Smooth muscle cell (in vitro differentiated cells): ENCODE measurements around the gene EDEM3. TPM values are rescaled to one million over a fixed set of nuclear protein-coding genes. Genes with fewer than 3 reads are reported as not detected.

ENCODE experiments used
- DNase-seq: peaks from one replicate; lab custom pipeline; 2025; ENCODE audit not compliant: unreplicated experiment; lab: John Stamatoyannopoulos, UW
- H2AFZ ChIP-seq: fragments of 200-600 bp; sonication (generic); 2 replicates; pipeline ENCODE4 v1.6.0; 2016; ENCODE audit warnings: antibody characterized with exemption, low read depth, mild to moderate bottlenecking
- H3F3A ChIP-seq: fragments of 200-600 bp; sonication (generic); 2 replicates; pipeline ENCODE4 v1.6.0; 2017; ENCODE audit warnings: antibody characterized with exemption, low read depth
- H3K27ac ChIP-seq: fragments of 200-600 bp; sonication (generic); 2 replicates; pipeline ENCODE4 v1.5.1; 2016; ENCODE audit warnings: low read depth, mild to moderate bottlenecking
- H3K27me3 ChIP-seq: fragments of 200-600 bp; sonication (generic); 2 replicates; pipeline ENCODE4 v1.6.1; 2016; ENCODE audit warnings: low read depth, mild to moderate bottlenecking
- H3K36me3 ChIP-seq: fragments of 200-600 bp; sonication (generic); 2 replicates; pipeline ENCODE4 v1.5.1; 2016; ENCODE audit warnings: low read depth
- H3K4me1 ChIP-seq: fragments of 200-600 bp; sonication (generic); 2 replicates; pipeline ENCODE4 v1.5.1; 2016; ENCODE audit warnings: low read depth
- H3K4me2 ChIP-seq: fragments of 200-600 bp; sonication (generic); 2 replicates; pipeline ENCODE4 v1.6.0; 2016; ENCODE audit warnings: mild to moderate bottlenecking
- H3K4me3 ChIP-seq: fragments of 200-600 bp; sonication (generic); 2 replicates; pipeline ENCODE4 v1.5.1; 2016; ENCODE audit warnings: mild to moderate bottlenecking
- H3K79me2 ChIP-seq: fragments of 200-600 bp; sonication (generic); 2 replicates; pipeline ENCODE4 v1.6.0; 2016; ENCODE audit warnings: low read depth, mild to moderate bottlenecking
- H3K9ac ChIP-seq: fragments of 200-600 bp; sonication (generic); 2 replicates; pipeline ENCODE4 v1.6.0; 2016; ENCODE audit warnings: low read depth
- H3K9me3 ChIP-seq: fragments of 200-600 bp; sonication (generic); replicated peaks from 2 replicates; pipeline ENCODE4 v1.5.1; 2016; ENCODE audit warnings: low read depth
- H4K20me1 ChIP-seq: fragments of 200-600 bp; sonication (generic); 2 replicates; pipeline ENCODE4 v1.6.0; 2016; ENCODE audit warnings: low read depth
- CTCF ChIP-seq: fragments of 200-600 bp; sonication (generic); IDR thresholded peaks from 2 replicates; pipeline ENCODE4 v1.5.1; 2017; ENCODE audit warnings: borderline replicate concordance, mild to moderate bottlenecking, antibody characterized with exemption; ENCODE audit not compliant: insufficient read depth, poor library complexity, severe bottlenecking
- WGBS: methylation state at CpG from one replicate; pipeline ENCODE4 v1.1.7; 2016; ENCODE audit warnings: low lambda C conversion rate; 5-methylcytosine and 5-hydroxymethylcytosine counted together
- polyA plus RNA-seq: library from polyadenylated mRNA; unstranded; fragments of >200 nt; fragmentation: Nextera tagmentation; extraction: Ambion mirVana; gene quantifications from 2 replicates; pipeline ENCODE4 v1.2.1, GENCODE V29; 2016
- total RNA-seq: library from RNA; depleted of rRNA; stranded (reverse); fragments of >200 nt; gene quantifications from 2 replicates; pipeline ENCODE4 v1.2.3, GENCODE V29; 2014

EDEM3 gene
- total and polyA plus RNA-seq, 2 experiments from 2014 or later, result 12.9 to 44.3 TPM

- WGBS, result over 99% methylated on average over 3 of the region's 3 CpGs
- no peak overlapping the region for H3K27ac ChIP-seq
Measured at GRCh38 chr1:184724843-184725242, 29.8 kb downstream of the EDEM3 start.

GRCh38 chr1:184716158-184716557 is 38.5 kb downstream of the EDEM3 start:
- H3K27me3 ChIP-seq, result no peaks in the 10 kb centered on the region
- no peaks in the 10 kb centered on the region for H3K9me3 ChIP-seq
- no peak for TF ChIP-seq CTCF
- DNase-seq, result no peak
- 90% methylated on average over 2 of the region's 2 CpGs for WGBS
- H3K79me2 ChIP-seq, result no peaks in the 10 kb centered on the region
- no peak overlapping the region for H2AFZ ChIP-seq
- no peaks in the 10 kb centered on the region for H3K4me1 ChIP-seq
- no peak overlapping the region for H3K9ac ChIP-seq
- H3K27ac ChIP-seq, result no peak overlapping the region
- H3K4me3 ChIP-seq, result no peak overlapping the region
- no peaks in the 10 kb centered on the region for H3F3A ChIP-seq
- no peaks in the 10 kb centered on the region for H4K20me1 ChIP-seq
- peaks cover 13% of the 10 kb centered on the region for H3K36me3 ChIP-seq
- no peak overlapping the region for H3K4me2 ChIP-seq

More at GRCh38 chr1:184724843-184725242, 29.8 kb downstream of the EDEM3 start:
- H3K27me3 ChIP-seq, result no peaks in the 10 kb centered on the region
- no peak for TF ChIP-seq CTCF
- no peaks in the 10 kb centered on the region for H3K9me3 ChIP-seq
- peaks cover 22% of the 10 kb centered on the region for H3K36me3 ChIP-seq
- no peaks in the 10 kb centered on the region for H4K20me1 ChIP-seq
- H3K79me2 ChIP-seq, result no peaks in the 10 kb centered on the region
- H3K9ac ChIP-seq, result no peak overlapping the region
- no peaks in the 10 kb centered on the region for H3K4me1 ChIP-seq
- H2AFZ ChIP-seq, result no peak overlapping the region
- no peak overlapping the region for H3K4me2 ChIP-seq
- no peaks in the 10 kb centered on the region for H3F3A ChIP-seq
- no peak overlapping the region for H3K4me3 ChIP-seq
- no peak for DNase-seq

GRCh38 chr1:184709418-184709817 is 45.2 kb downstream of the EDEM3 start:
- H3K27ac ChIP-seq, result no peak overlapping the region
- no peak overlapping the region for H3K4me2 ChIP-seq
- H3K9ac ChIP-seq, result no peak overlapping the region
- no peak overlapping the region for H3K4me3 ChIP-seq
- TF ChIP-seq CTCF, result no peak
- H3K79me2 ChIP-seq, result no peaks in the 10 kb centered on the region
- no peaks in the 10 kb centered on the region for H4K20me1 ChIP-seq
- no peaks in the 10 kb centered on the region for H3K27me3 ChIP-seq
- no peaks in the 10 kb centered on the region for H3K4me1 ChIP-seq
- H2AFZ ChIP-seq, result no peak overlapping the region
- peaks cover 26% of the 10 kb centered on the region for H3K36me3 ChIP-seq
- no peak for DNase-seq
- no peaks in the 10 kb centered on the region for H3F3A ChIP-seq
- no peaks in the 10 kb centered on the region for H3K9me3 ChIP-seq

GRCh38 chr1:184708084-184708676 is 46.5 kb downstream of the EDEM3 start:
- no peaks in the 10 kb centered on the region for H3F3A ChIP-seq
- no peak overlapping the region for H3K27ac ChIP-seq
- no peaks in the 10 kb centered on the region for H3K9me3 ChIP-seq
- H4K20me1 ChIP-seq, result no peaks in the 10 kb centered on the region
- no peaks in the 10 kb centered on the region for H3K4me1 ChIP-seq
- no peaks in the 10 kb centered on the region for H3K27me3 ChIP-seq
- TF ChIP-seq CTCF, result no peak
- no peak overlapping the region for H3K4me3 ChIP-seq
- no peak overlapping the region for H3K9ac ChIP-seq
- no peak overlapping the region for H3K4me2 ChIP-seq
- H3K79me2 ChIP-seq, result no peaks in the 10 kb centered on the region
- no peak overlapping the region for H2AFZ ChIP-seq
- no peak for DNase-seq
- peaks cover 32% of the 10 kb centered on the region for H3K36me3 ChIP-seq
- 87% methylated on average over 6 of the region's 6 CpGs for WGBS
